K562 (cell line): ENCODE measurements around the gene POLR3E. TPM values are rescaled to one million over a fixed set of nuclear protein-coding genes. Genes with fewer than 3 reads are reported as not detected.
A peak's percentile ranks its signal among the peaks of the same experiment; 100 is the strongest.

Experiments used
- AFF1 ChIP-seq, 2 experiments: fragments of 450-650 bp; IDR thresholded peaks; 2 replicates each; pipeline ENCODE4 v1.6.1; 2018; ENCODE audit warnings: mild to moderate bottlenecking in 2 of 2, low read depth in 1 of 2; ENCODE audit not compliant: partially characterized antibody in 2 of 2
- BHLHE40 ChIP-seq: IDR thresholded peaks from 2 replicates; pipeline ENCODE4 v1.6.1; 2011; ENCODE audit warnings: low read length, improper control_type of control experiment
- CTBP1 ChIP-seq: fragments of 450-650 bp; IDR thresholded peaks from 2 replicates; pipeline ENCODE4 v1.6.1; 2016; ENCODE audit warnings: borderline replicate concordance
- DEAF1 ChIP-seq: fragments of 450-650 bp; formaldehyde crosslinking; IDR thresholded peaks from 2 replicates; pipeline ENCODE4 v1.4.0; 2020; ENCODE audit warnings: mild to moderate bottlenecking, moderate library complexity
- EP300 ChIP-seq: IDR thresholded peaks from 2 replicates; pipeline ENCODE4 v1.6.1; 2012; ENCODE audit warnings: low read length, improper control_type of control experiment
- FOXJ2 ChIP-seq: fragments of 200-800 bp; sonication (Bioruptor generic); IDR thresholded peaks from 2 replicates; pipeline ENCODE4 v1.6.1; 2016; ENCODE audit warnings: missing genetic modification characterization, missing compliant biosample characterization
- HINFP ChIP-seq: fragments of 450-650 bp; conservative IDR thresholded peaks from 2 replicates; pipeline ENCODE4 v1.6.1; 2016; ENCODE audit warnings: missing genetic modification characterization, low read depth, mild to moderate bottlenecking, control low read depth, missing compliant biosample characterization
- L3MBTL2 ChIP-seq: fragments of 450-650 bp; IDR thresholded peaks from 2 replicates; pipeline ENCODE4 v1.6.1; 2016; ENCODE audit warnings: mild to moderate bottlenecking, moderate library complexity
- MAFK ChIP-seq: IDR thresholded peaks from 2 replicates; pipeline ENCODE4 v1.6.1; 2011; ENCODE audit warnings: low read length, improper control_type of control experiment
- MCM7 ChIP-seq, 2 experiments: fragments of 450-650 bp; IDR thresholded peaks; 2 replicates each; pipeline ENCODE4 v1.6.1; 2016 to 2018
- MECOM ChIP-seq: fragments of 250-450 bp; sonication (Bioruptor Pico); IDR thresholded peaks from 2 replicates; pipeline ENCODE4 v1.8.0; 2022; ENCODE audit warnings: inconsistent platforms
- NFE2 ChIP-seq: IDR thresholded peaks from 2 replicates; pipeline ENCODE4 v1.6.1; 2014; ENCODE audit warnings: antibody characterized with exemption, low read depth
- NFRKB ChIP-seq: fragments of 450-650 bp; IDR thresholded peaks from 2 replicates; pipeline ENCODE4 v1.6.1; 2016; ENCODE audit warnings: low read depth
- PTTG1 ChIP-seq: fragments of 450-650 bp; IDR thresholded peaks from 2 replicates; pipeline ENCODE4 v1.6.1; 2016; ENCODE audit warnings: low read depth, mild to moderate bottlenecking, missing genetic modification characterization, missing compliant biosample characterization
- RBFOX2 ChIP-seq: fragments of 200-400 bp; formaldehyde crosslinking; IDR thresholded peaks from 2 replicates; pipeline ENCODE4 v1.6.1; 2017; ENCODE audit warnings: low read depth, mild to moderate bottlenecking, low read length, moderate library complexity
- TRIM25 ChIP-seq: fragments of 450-650 bp; IDR thresholded peaks from 2 replicates; pipeline ENCODE4 v1.7.0; 2016; ENCODE audit warnings: borderline replicate concordance
- ZNF445 ChIP-seq: fragments of 250-450 bp; sonication (Bioruptor Pico); IDR thresholded peaks from 2 replicates; pipeline ENCODE4 v1.4.0; 2020; ENCODE audit warnings: low read depth, mild to moderate bottlenecking, moderate library complexity
- ZNF699 ChIP-seq: fragments of 250-450 bp; sonication (Bioruptor Pico); IDR thresholded peaks from 2 replicates; pipeline ENCODE4 v1.8.0; 2021; ENCODE audit warnings: mild to moderate bottlenecking, moderate library complexity; ENCODE audit not compliant: insufficient replicate concordance
- ZNF79 ChIP-seq: fragments of 250-450 bp; sonication (Bioruptor Pico); IDR thresholded peaks from 2 replicates; pipeline ENCODE4 v1.4.0; 2020; ENCODE audit warnings: low read depth, mild to moderate bottlenecking, moderate library complexity
- polyA plus RNA-seq, 8 experiments: library from polyadenylated mRNA; depleted of rRNA in 4 of 8; stranded (reverse) in 5 of 8; unstranded in 3 of 8; fragments of >200 nt; fragmentation: Nextera tagmentation in 2 of 8; fragmentation: Illumina TruSeq in 1 of 8; extraction: Ambion mirVana in 2 of 8; extraction: Trizol in 1 of 8; gene quantifications; 2 replicates each; pipeline versions ENCODE4 v1.2.1 to v1.2.3, GENCODE V29; 2011 to 2014; ENCODE audit warnings: inconsistent platforms in 1 of 8, missing spikeins in 1 of 8
- total RNA-seq, 7 experiments: library from RNA; depleted of rRNA in 6 of 7; stranded (reverse); fragments of >200 nt in 6 of 7; fragmentation: Illumina TruSeq in 2 of 7; extraction: Trizol in 2 of 7; gene quantifications; 2 replicates each; pipeline versions ENCODE4 v1.2.1 to v1.2.3, GENCODE V29; 2011 to 2021; ENCODE audit warnings: low replicate concordance in 1 of 7

POLR3E gene
- total and polyA plus RNA-seq, 9 of the 15 experiments (the other 6 are each of a cell fraction or from before 2014, with no cell fraction given), result 17.7 to 151 (median 82.6) TPM

- TF ChIP-seq AFF1 (IDR thresholded peaks at IDR 0.05; ENCODE audit: low read depth in 1 of 2, partially characterized antibody in 2 of 2), result peak; percentile 61 to 80
- TF ChIP-seq PTTG1, result 0 out of 2 replicates have a peak, but pooled peaks have one; percentile 11
- TF ChIP-seq TRIM25, result no peak
- TF ChIP-seq MECOM (CRISPR knock-in tag), result peak; percentile 64; the same call in 1 of the 2 replicates
- TF ChIP-seq CTBP1, result peak; percentile 81; the same call in 1 of the 2 replicates
- peak; percentile 63; the same call in 1 of the 2 replicates for TF ChIP-seq EP300
- no peak for TF ChIP-seq ZNF79 (CRISPR knock-in tag)
- TF ChIP-seq ZNF699 (CRISPR knock-in tag), result no peak
- TF ChIP-seq MCM7 (IDR thresholded peaks at IDR 0.05), result no peak
- no peak for TF ChIP-seq ZNF445
- peak; percentile 49; the same call in 1 of the 2 replicates for TF ChIP-seq L3MBTL2
- TF ChIP-seq MAFK, result peak; percentile 31
- peak; percentile 34; the same call in 1 of the 2 replicates for TF ChIP-seq FOXJ2 (tag)
- peak; percentile 25; the same call in 1 of the 2 replicates for TF ChIP-seq DEAF1
- TF ChIP-seq BHLHE40, result no peak
- TF ChIP-seq RBFOX2, result peak; percentile 54
- 0 out of 2 replicates have a peak, but pooled peaks have one; percentile 20 for TF ChIP-seq HINFP (tag)
- no peak for TF ChIP-seq NFE2
- TF ChIP-seq NFRKB, result 0 out of 2 replicates have a peak, but pooled peaks have one; percentile 47
These were observed 5.3 kb upstream of the POLR3E start (continued) for GRCh38 chr16:22291860-22292318.
